Endodermal cell (in vitro differentiated cells): ENCODE results near the gene ARHGAP32. TPM values are rescaled to one million over a fixed set of nuclear protein-coding genes. Genes with fewer than 3 reads are reported as not detected.

Source experiments
- DNase-seq: peaks from one replicate; pipeline ENCODE4 v3.0.0-alpha.2; 2017
- H3K27ac ChIP-seq: 2 replicates; pipeline ENCODE4 v1.5.1; 2013; ENCODE audit warnings: mild to moderate bottlenecking, low read depth, low read length, moderate library complexity
- H3K27me3 ChIP-seq: 2 replicates; pipeline ENCODE4 v1.6.1; 2013; ENCODE audit warnings: mild to moderate bottlenecking, low read length, moderate library complexity; ENCODE audit not compliant: insufficient read depth, control insufficient read depth, poor library complexity, severe bottlenecking
- H3K36me3 ChIP-seq: 2 replicates; pipeline ENCODE4 v1.7.0; 2013; ENCODE audit warnings: mild to moderate bottlenecking, low read length, moderate library complexity; ENCODE audit not compliant: control insufficient read depth, insufficient read depth
- H3K4me1 ChIP-seq: one replicate; pipeline ENCODE4 v1.7.0; 2013; ENCODE audit warnings: low read length; ENCODE audit not compliant: control insufficient read depth, insufficient read depth
- H3K4me3 ChIP-seq: 2 replicates; pipeline ENCODE4 v1.5.1; 2013; ENCODE audit warnings: mild to moderate bottlenecking, low read length, moderate library complexity
- H3K9ac ChIP-seq: 2 replicates; pipeline ENCODE4 v1.6.1; 2013; ENCODE audit warnings: mild to moderate bottlenecking, low read length, moderate library complexity; ENCODE audit not compliant: poor library complexity, severe bottlenecking; ENCODE audit errors: extremely low read depth
- H3K9me3 ChIP-seq: 2 replicates; pipeline ENCODE4 v1.6.1; 2013; ENCODE audit warnings: mild to moderate bottlenecking, low read length, moderate library complexity; ENCODE audit not compliant: control insufficient read depth
- H3K27ac Mint-ChIP-seq: 2 replicates; pipeline ENCODE4 v1.8.0; 2020; ENCODE audit warnings: mixed read lengths
- H3K27me3 Mint-ChIP-seq: 2 replicates; pipeline ENCODE4 v1.8.0; 2021; ENCODE audit warnings: mild to moderate bottlenecking, mixed read lengths; ENCODE audit not compliant: insufficient read depth
- H3K36me3 Mint-ChIP-seq: 2 replicates; pipeline ENCODE4 v1.8.0; 2020; ENCODE audit warnings: low read depth, mixed read lengths
- H3K4me1 Mint-ChIP-seq: 2 replicates; pipeline ENCODE4 v1.8.0; 2020; ENCODE audit warnings: mixed read lengths
- H3K4me3 Mint-ChIP-seq: 2 replicates; pipeline ENCODE4 v1.8.0; 2020; ENCODE audit warnings: mild to moderate bottlenecking, moderate library complexity, mixed read lengths
- H3K9me3 Mint-ChIP-seq: 2 replicates; pipeline ENCODE4 v1.8.0; 2020; ENCODE audit warnings: mild to moderate bottlenecking, mixed read lengths
- WGBS, 2 experiments: methylation state at CpG; one replicate each; pipeline versions ENCODE4 v1.1.5 to v1.1.7; 2013; ENCODE audit warnings: missing lambda C conversion rate in 2 of 2, mixed read lengths in 1 of 2; ENCODE audit not compliant: insufficient coverage in 1 of 2, insufficient read length in 1 of 2; 5-methylcytosine and 5-hydroxymethylcytosine counted together
- total RNA-seq, 2 donors: library from RNA; stranded (reverse); fragmentation: NEBNext Ultra II Directional in 1 of 2; extraction: Animal tissue kit (Norgen Biotek cat#: 25700) in 1 of 2; gene quantifications; 2 replicates in 1 of 2; 3 replicates in 1 of 2; pipeline ENCODE4 v1.2.1, GENCODE V29; 2021
- TF ChIP-seq, protein P1 (sequence below): fragments of 200-600 bp; sonication (generic); conservative IDR thresholded peaks from 2 replicates; pipeline ENCODE4 v1.5.0; 2021; ENCODE audit warnings: antibody characterized with exemption, mild to moderate bottlenecking

The ARHGAP32 gene
- total RNA-seq, 2 donors from 2014 or later, result 36.4 to 65.8 TPM

DNA sequence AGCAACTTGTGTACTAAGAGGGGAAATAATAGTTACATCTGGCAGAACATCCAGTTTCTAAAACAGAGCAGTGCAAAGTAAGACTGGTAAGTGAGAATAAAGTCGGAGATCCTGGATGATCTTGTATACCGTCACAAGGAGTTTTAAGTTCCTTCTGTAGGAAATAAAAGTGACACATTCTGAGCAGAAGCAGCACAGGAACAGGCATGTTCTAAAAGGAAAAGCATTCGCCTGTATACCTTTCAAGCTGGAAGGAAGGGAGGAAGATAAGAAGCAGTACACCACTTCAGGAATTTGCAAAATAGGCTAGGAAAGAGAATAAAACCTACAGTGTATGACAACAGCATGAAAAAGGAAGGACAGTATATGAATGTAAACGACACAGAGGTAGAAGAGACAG lies 143.2 kb downstream of the ARHGAP32 start:
- 91 to 93% methylated on average over 4 of the region's 4 CpGs for WGBS, 2 experiments
- Histone ChIP-seq H3K27me3 (no peaks in the 10 kb centered on the region), H3K9ac (no peak overlapping the region), H3K4me3 (no peak overlapping the region), H3K9me3 (no peaks in the 10 kb centered on the region), H3K4me1 (no peaks in the 10 kb centered on the region), H3K27ac (no peak overlapping the region), H3K36me3 (no peaks in the 10 kb centered on the region)
- DNase-seq, result no peak
- H3K4me1 Mint-ChIP-seq, result peaks cover 5% of the 10 kb centered on the region
- peaks cover 8% of the 10 kb centered on the region for H3K36me3 Mint-ChIP-seq
- no peak overlapping the region for H3K4me3 Mint-ChIP-seq
- no peaks in the 10 kb centered on the region for H3K9me3 Mint-ChIP-seq
- H3K27ac Mint-ChIP-seq, result no peak overlapping the region
- H3K27me3 Mint-ChIP-seq, result no peaks in the 10 kb centered on the region
- TF ChIP-seq, protein P1, sequence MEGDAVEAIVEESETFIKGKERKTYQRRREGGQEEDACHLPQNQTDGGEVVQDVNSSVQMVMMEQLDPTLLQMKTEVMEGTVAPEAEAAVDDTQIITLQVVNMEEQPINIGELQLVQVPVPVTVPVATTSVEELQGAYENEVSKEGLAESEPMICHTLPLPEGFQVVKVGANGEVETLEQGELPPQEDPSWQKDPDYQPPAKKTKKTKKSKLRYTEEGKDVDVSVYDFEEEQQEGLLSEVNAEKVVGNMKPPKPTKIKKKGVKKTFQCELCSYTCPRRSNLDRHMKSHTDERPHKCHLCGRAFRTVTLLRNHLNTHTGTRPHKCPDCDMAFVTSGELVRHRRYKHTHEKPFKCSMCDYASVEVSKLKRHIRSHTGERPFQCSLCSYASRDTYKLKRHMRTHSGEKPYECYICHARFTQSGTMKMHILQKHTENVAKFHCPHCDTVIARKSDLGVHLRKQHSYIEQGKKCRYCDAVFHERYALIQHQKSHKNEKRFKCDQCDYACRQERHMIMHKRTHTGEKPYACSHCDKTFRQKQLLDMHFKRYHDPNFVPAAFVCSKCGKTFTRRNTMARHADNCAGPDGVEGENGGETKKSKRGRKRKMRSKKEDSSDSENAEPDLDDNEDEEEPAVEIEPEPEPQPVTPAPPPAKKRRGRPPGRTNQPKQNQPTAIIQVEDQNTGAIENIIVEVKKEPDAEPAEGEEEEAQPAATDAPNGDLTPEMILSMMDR, result no peak

DNA sequence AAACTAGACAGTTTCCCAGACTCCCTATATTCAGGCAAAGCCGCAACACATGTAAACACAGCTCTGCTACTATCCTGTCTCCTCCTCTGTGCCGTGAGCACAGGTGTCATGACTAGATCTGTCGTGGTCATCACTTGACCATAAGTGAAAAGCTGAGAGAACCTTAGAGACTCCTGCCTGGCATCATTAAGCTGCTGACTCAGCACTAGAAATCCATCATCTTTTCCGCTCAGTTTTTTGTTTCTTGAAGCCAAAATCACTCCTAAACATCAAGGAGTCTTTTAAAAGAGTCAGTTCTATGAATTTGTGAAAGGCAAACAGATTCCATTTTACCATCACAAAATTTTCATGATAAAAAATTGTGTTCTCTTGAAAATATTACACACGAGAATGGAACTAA lies 147.0 kb downstream of the ARHGAP32 start:
- no peak overlapping the region for H3K4me3 ChIP-seq
- no peaks in the 10 kb centered on the region for H3K27me3 ChIP-seq
- H3K36me3 ChIP-seq, result peaks cover 5% of the 10 kb centered on the region
- peaks cover 7% of the 10 kb centered on the region for H3K36me3 Mint-ChIP-seq
- no peaks in the 10 kb centered on the region for H3K9me3 Mint-ChIP-seq
- 96 to 100% methylated on average over 3 to 5 of the region's 5 CpGs for WGBS, 2 experiments
- TF ChIP-seq, protein P1, result no peak
- peaks cover 5% of the 10 kb centered on the region for H3K4me1 Mint-ChIP-seq
- H3K27me3 Mint-ChIP-seq, result no peaks in the 10 kb centered on the region
- no peak overlapping the region for H3K9ac ChIP-seq
- no peaks in the 10 kb centered on the region for H3K9me3 ChIP-seq
- no peak overlapping the region for H3K27ac Mint-ChIP-seq
- H3K4me3 Mint-ChIP-seq, result no peak overlapping the region
- no peak overlapping the region for H3K27ac ChIP-seq
- no peak for DNase-seq
- no peaks in the 10 kb centered on the region for H3K4me1 ChIP-seq

GRCh38 chr11:129042503-129042902 lies 149.6 kb downstream of the ARHGAP32 start:
- Mint-ChIP-seq H3K4me3 (no peak overlapping the region), H3K36me3 (peaks cover 26% of the 10 kb centered on the region), H3K4me1 (peaks cover 5% of the 10 kb centered on the region), H3K9me3 (peaks cover 12% of the 10 kb centered on the region), H3K27me3 (no peaks in the 10 kb centered on the region), H3K27ac (no peak overlapping the region)
- peaks cover 4% of the 10 kb centered on the region for H3K9me3 ChIP-seq
- no peak overlapping the region for H3K4me3 ChIP-seq
- no peaks in the 10 kb centered on the region for H3K27me3 ChIP-seq
- H3K4me1 ChIP-seq, result no peaks in the 10 kb centered on the region
- H3K27ac ChIP-seq, result no peak overlapping the region
- 86 to 96% methylated on average over 4 of the region's 4 CpGs for WGBS, 2 experiments
- peaks cover 8% of the 10 kb centered on the region for H3K36me3 ChIP-seq
- no peak overlapping the region for H3K9ac ChIP-seq
- no peak for DNase-seq
- TF ChIP-seq, protein P1, result no peak
